ENCODE measurements around the gene BRINP2.

DNA sequence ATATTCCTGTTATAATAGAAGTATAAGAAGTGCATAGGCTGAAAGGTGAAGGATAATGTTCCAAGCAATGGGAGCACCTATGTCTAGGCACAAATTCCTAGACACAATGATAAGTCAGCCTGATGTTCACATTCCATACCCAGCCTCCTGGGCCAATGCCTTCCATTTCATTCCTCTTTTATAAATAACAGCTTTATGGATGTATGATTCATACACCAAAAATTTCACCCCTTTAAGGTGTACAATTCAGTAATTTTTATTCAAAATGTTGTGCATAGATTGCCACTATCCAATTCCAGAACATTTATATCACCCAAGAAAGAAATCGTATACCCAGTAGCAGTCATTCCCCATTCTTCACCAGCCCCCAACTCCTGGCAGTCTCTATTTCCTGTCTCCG is 118.8 kb downstream of the BRINP2 start:
- TF ChIP-seq GATA2 (IDR thresholded peaks at IDR 0.05; ENCODE audit: low read depth, low read length) (no peak), GATA3 (IDR thresholded peaks at IDR 0.05; ENCODE audit: low read depth, low read length) (no peak)

Measured in SH-SY5Y (cell line).